HepG2 (cell line): Measurements from ENCODE around the gene CHADL.

Source experiments
- POLR2AphosphoS5 ChIP-seq: IDR thresholded peaks from 2 replicates; pipeline ENCODE4 v1.6.1; 2012; ENCODE audit warnings: low read depth, low read length
- ZFP37 ChIP-seq: sonication (generic); formaldehyde crosslinking; IDR thresholded peaks from 2 replicates; pipeline ENCODE4 v1.4.0; 2020; ENCODE audit warnings: missing genetic modification reagents, borderline replicate concordance
- TF ChIP-seq, protein P1 (sequence below): sonication (generic); formaldehyde crosslinking; IDR thresholded peaks from 2 replicates; pipeline ENCODE4 v1.4.0; 2020; ENCODE audit warnings: missing genetic modification reagents, borderline replicate concordance

DNA sequence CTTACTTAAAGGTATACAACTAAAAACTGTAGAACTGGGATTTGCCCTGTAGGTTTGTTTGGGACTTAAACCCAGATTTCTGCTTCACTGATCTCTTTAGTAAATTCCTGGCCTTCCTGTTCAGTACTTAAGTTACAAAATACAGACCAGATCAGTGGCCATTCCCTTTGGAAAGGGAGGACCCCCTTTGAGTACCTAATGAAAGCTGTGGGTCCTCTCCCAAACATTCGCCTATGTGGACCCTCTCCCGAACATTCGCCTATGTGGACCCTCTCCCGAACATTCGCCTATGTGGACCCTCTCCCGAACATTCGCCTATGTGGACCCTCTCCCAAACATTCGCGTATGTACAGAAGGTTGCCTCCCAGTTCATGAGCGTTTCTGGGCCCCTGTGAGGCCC is 25.3 kb downstream of the CHADL start:
- no peak for TF ChIP-seq ZFP37 (CRISPR knock-in tag)
- no peak for TF ChIP-seq POLR2AphosphoS5
- TF ChIP-seq, protein P1, sequence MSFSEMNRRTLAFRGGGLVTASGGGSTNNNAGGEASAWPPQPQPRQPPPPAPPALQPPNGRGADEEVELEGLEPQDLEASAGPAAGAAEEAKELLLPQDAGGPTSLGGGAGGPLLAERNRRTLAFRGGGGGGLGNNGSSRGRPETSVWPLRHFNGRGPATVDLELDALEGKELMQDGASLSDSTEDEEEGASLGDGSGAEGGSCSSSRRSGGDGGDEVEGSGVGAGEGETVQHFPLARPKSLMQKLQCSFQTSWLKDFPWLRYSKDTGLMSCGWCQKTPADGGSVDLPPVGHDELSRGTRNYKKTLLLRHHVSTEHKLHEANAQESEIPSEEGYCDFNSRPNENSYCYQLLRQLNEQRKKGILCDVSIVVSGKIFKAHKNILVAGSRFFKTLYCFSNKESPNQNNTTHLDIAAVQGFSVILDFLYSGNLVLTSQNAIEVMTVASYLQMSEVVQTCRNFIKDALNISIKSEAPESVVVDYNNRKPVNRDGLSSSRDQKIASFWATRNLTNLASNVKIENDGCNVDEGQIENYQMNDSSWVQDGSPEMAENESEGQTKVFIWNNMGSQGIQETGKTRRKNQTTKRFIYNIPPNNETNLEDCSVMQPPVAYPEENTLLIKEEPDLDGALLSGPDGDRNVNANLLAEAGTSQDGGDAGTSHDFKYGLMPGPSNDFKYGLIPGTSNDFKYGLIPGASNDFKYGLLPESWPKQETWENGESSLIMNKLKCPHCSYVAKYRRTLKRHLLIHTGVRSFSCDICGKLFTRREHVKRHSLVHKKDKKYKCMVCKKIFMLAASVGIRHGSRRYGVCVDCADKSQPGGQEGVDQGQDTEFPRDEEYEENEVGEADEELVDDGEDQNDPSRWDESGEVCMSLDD (CRISPR knock-in tag) = no peak
